Bronchial epithelial cell (primary cell): Measurements from ENCODE around the gene TRIM5. TPM values are rescaled to one million over a fixed set of nuclear protein-coding genes. Genes with fewer than 3 reads are reported as not detected.
"Not testable (repeated sequence)": the region's sequence is repeated elsewhere in the genome, so short reads cannot be mapped to it uniquely, and the experiment has no call there.

ENCODE experiments used
- DNase-seq: peaks from one replicate; pipeline ENCODE4 v3.0.0-alpha.2; 2010; ENCODE audit warnings: low read depth
- FAIRE-seq: peaks from 2 replicates; lab custom pipeline; 2011; peaks lifted over from hg19 to GRCh38; lab: Jason Lieb, UNC
- H3K27me3 ChIP-seq: 2 replicates; pipeline ENCODE4 v1.5.1; 2011; ENCODE audit warnings: low read length; ENCODE audit not compliant: control insufficient read depth, insufficient read depth
- H3K36me3 ChIP-seq: 2 replicates; pipeline ENCODE4 v1.5.1; 2011; ENCODE audit warnings: low read length; ENCODE audit not compliant: control insufficient read depth, insufficient read depth
- H3K4me3 ChIP-seq: 2 replicates; pipeline ENCODE4 v1.5.1; 2011; ENCODE audit warnings: mild to moderate bottlenecking, low read depth, low read length, control low read depth
- CTCF ChIP-seq: IDR thresholded peaks from 2 replicates; pipeline ENCODE4 v1.5.1; 2011; ENCODE audit warnings: mild to moderate bottlenecking, moderate library complexity, low read length, control low read depth, inconsistent platforms; ENCODE audit not compliant: insufficient read depth, severe bottlenecking
- total RNA-seq: library from RNA; depleted of rRNA; stranded (reverse); fragments of >200 nt; gene quantifications from 2 replicates; pipeline ENCODE4 v1.2.1, GENCODE V29; 2014

The TRIM5 gene
- total RNA-seq, 1 donor from 2014 or later, result 32.9 TPM

DNA sequence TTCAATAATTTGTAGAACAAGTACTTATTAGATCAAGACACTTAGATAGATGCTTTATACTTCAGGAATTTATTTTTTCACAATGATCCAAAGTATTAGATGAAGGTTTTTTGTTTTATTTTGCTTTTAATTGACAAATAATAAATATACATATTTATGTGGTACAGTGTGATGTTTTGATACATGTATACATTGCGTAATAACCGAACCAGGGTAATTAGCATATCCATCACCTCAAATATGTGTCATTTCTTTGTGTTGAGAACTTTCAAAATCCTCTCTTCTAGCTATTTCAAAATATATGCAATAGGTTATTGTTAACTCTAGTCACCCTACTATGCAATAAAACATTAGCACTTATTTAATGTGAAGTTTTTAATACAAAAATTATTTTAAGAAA, 21.4 kb downstream of the TRIM5 start:
- H3K4me3 ChIP-seq, result no peak overlapping the region
- no peaks in the 10 kb centered on the region for H3K36me3 ChIP-seq
- TF ChIP-seq CTCF, result no peak
- FAIRE-seq (no peak), DNase-seq (no peak)
- no peaks in the 10 kb centered on the region for H3K27me3 ChIP-seq

- no peak for DNase-seq
- H3K36me3 ChIP-seq, result no peaks in the 10 kb centered on the region
- no peak overlapping the region for H3K4me3 ChIP-seq
- H3K27me3 ChIP-seq, result no peaks in the 10 kb centered on the region
- TF ChIP-seq CTCF, result no peak
- FAIRE-seq, result no peak
Observed at GRCh38 chr11:5658318-5658717, 26.6 kb downstream of the TRIM5 start.

DNA sequence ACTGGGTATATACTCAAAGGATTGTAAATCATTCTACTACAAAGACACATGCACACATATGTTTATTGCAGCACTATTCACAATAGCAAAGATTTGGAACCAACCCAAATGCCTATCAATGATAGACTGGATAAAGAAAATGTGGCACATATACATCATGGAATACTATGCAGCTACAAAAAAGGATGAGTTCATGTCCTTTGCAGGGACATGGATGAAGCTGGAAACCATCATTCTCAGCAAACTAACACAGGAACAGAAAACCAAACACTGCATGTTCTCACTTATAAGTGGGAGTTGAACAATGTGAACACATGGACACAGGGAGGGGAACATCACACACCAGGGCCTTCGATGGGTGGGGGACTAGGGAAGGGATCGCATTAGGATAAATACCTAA, 27.9 kb downstream of the TRIM5 start:
- FAIRE-seq, H3K4me3 ChIP-seq, H3K27me3 ChIP-seq, H3K36me3 ChIP-seq, DNase-seq: not testable (repeated sequence)

GRCh38 chr11:5655474-5655873, 29.4 kb downstream of the TRIM5 start:
- TF ChIP-seq CTCF, result no peak
- DNase-seq (no peak), FAIRE-seq (no peak)
- no peak overlapping the region for H3K4me3 ChIP-seq
- no peaks in the 10 kb centered on the region for H3K36me3 ChIP-seq
- no peaks in the 10 kb centered on the region for H3K27me3 ChIP-seq

DNA sequence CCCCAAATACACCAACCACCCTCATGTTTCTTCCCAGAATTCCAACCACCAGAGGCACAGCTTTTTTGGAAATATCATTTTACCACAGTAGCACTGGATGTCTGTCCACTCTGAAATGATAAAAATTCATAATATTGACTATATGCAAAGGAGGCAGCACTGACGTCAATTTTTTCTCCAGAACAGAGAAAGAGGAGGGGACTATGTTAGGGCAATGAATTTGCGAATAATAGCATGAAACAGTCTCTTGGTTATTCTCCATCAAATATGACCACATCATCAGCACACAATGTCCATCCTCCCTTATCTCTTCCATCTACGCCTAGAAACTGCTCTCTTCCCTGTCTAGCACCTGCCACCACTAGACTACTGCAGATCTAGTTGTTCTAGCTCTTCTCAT, 38.7 kb downstream of the TRIM5 start:
- no peak overlapping the region for H3K4me3 ChIP-seq
- H3K36me3 ChIP-seq, result peaks cover 2% of the 10 kb centered on the region
- no peaks in the 10 kb centered on the region for H3K27me3 ChIP-seq
- TF ChIP-seq CTCF, result no peak
- DNase-seq (no peak), FAIRE-seq (no peak)

GRCh38 chr11:5643585-5643984, 41.3 kb downstream of the TRIM5 start:
- peaks cover 2% of the 10 kb centered on the region for H3K36me3 ChIP-seq
- DNase-seq (peak; percentile 15), FAIRE-seq (no peak)
- H3K4me3 ChIP-seq, result no peak overlapping the region
- no peaks in the 10 kb centered on the region for H3K27me3 ChIP-seq
- TF ChIP-seq CTCF, result no peak
